ENCODE measurements around the gene FBXW7. TPM values are rescaled to one million over a fixed set of nuclear protein-coding genes. Genes with fewer than 3 reads are reported as not detected.

The FBXW7 gene, protein sequence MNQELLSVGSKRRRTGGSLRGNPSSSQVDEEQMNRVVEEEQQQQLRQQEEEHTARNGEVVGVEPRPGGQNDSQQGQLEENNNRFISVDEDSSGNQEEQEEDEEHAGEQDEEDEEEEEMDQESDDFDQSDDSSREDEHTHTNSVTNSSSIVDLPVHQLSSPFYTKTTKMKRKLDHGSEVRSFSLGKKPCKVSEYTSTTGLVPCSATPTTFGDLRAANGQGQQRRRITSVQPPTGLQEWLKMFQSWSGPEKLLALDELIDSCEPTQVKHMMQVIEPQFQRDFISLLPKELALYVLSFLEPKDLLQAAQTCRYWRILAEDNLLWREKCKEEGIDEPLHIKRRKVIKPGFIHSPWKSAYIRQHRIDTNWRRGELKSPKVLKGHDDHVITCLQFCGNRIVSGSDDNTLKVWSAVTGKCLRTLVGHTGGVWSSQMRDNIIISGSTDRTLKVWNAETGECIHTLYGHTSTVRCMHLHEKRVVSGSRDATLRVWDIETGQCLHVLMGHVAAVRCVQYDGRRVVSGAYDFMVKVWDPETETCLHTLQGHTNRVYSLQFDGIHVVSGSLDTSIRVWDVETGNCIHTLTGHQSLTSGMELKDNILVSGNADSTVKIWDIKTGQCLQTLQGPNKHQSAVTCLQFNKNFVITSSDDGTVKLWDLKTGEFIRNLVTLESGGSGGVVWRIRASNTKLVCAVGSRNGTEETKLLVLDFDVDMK
- total RNA-seq: 6.2 and 6.5 TPM in 2 replicates

DNA sequence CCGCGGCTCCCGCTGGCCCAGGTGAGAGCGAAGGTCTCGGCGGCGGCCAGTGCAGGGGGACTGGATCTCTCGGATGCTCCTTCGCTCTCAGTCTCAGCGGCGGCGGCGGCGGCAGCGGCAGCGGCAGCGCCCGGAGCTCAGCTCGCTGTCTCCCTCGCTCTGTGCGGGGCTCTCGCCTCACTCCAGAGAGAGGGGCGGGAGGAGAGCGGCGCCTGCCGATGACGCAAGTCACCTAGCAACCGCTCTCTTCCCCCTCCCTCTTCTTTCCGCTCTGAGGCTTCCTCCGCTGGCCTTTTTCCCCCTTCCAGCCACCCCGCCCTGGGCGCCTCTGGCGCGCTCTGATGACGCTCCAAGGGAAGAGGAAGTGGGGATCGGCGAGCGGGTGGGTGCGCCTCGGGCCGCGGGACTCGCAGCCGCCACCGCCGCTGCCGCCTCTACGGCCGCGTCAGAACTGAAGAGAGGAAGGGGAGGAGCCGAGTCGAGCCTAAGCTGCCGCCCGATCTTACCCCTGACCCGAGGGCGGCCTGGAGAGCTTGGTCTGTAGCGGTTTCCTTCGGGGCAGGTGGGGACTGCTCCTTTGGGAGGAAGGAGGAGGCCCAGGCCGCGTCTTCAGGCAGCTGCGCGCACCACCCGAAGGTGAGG, at the start of gene FBXW7:
TSS of gene FBXW7 (minus strand) at position 190 of the 642 bp plus-strand sequence. CDS start 124,289 bp downstream, outside the sequence.

Other genes with a start within 250 kb of the FBXW7 start
- gene TMEM154, start 143.9 kb upstream of the FBXW7 start, total RNA-seq: 5.5 and 12.1 TPM in 2 replicates
- gene TIGD4, start 243.6 kb upstream of the FBXW7 start, total RNA-seq: under 0.01 TPM in 1 of 2 replicates, not detected in the other
- gene ARFIP1, start 243.9 kb upstream of the FBXW7 start, total RNA-seq: 17.8 and 21.2 TPM in 2 replicates